C4-2B (cell line): ENCODE data around the gene RGS19.
A peak's percentile ranks its signal among the peaks of the same experiment; 100 is the strongest.

Source experiments
- CTCF ChIP-seq: fragments of 450-650 bp; conservative IDR thresholded peaks from 2 replicates; pipeline ENCODE4 v1.5.1; 2017; ENCODE audit warnings: mild to moderate bottlenecking
- ZFX ChIP-seq: fragments of 450-650 bp; IDR thresholded peaks from 2 replicates; pipeline ENCODE4 v1.6.1; 2017

GRCh38 chr20:64083378-64083803 lies 4.1 kb upstream of the RGS19 start:
- TF ChIP-seq CTCF (peak; percentile 88), ZFX (no peak)
